Activated T-cell treated with anti-CD3 and anti-CD28 coated beads, Interleukin-2, amount 50 U/mL, for 48 hours (primary cell): ENCODE data around the gene DGLUCY.
A peak's percentile ranks its signal among the peaks of the same experiment; 100 is the strongest.
"Not testable (repeated sequence)": the region's sequence is repeated elsewhere in the genome, so short reads cannot be mapped to it uniquely, and the experiment has no call there.

ENCODE experiments used
- DNase-seq, 2 experiments: peaks; one replicate each; pipeline ENCODE4 v3.0.0-alpha.2; 2020

DGLUCY gene

GRCh38 chr14:91139776-91140175 lies 25.9 kb downstream of the DGLUCY start:
- DNase-seq = no peak

DNA sequence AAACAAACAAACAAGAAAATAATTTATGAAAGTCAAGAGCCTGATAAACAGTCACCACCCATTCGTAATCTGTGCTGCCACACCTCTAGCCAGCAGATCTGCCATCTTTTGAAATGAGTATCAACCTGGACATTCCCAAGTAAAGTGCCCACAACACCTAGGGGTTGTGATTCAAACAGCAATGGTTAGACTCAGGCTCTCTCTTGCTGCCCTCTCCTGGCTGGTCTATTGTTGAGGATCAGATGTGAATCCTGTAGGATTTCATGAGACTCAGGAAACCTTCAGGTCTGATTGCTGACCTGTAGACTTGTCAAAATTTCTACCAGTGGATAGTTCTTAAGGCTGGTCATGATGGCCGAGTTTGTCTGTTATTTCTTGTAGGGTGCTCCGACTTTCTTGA lies 26.8 kb downstream of the DGLUCY start:
- no peak for DNase-seq

GRCh38 chr14:91142214-91142668 lies 28.4 kb downstream of the DGLUCY start:
- DNase-seq = no peak

GRCh38 chr14:91143862-91144261 lies 30.0 kb downstream of the DGLUCY start:
- DNase-seq = no peak

- no peak for DNase-seq
Measured at GRCh38 chr14:91144425-91145145, 30.7 kb downstream of the DGLUCY start.

- no peak for DNase-seq
Measured at GRCh38 chr14:91145391-91146160, 31.7 kb downstream of the DGLUCY start.

DNA sequence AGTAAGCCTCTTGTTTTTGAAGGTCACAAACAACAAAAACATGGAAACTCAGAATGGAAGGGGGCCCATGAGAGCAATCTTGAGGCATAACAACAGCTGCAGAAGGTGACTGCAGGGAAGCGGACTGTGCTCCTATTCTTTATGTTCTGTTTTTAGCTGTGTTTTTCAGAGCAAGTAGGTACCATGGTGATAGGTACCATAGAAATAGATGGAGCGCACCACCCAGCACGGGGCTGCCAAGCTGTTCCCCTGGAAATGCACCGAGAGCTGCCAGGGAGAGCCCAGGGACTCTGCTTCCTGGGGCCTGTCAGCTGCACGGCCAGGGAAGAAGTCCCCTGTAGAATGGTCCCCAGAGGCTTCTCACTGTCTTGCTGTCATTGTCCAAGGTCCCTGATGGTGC lies 32.8 kb downstream of the DGLUCY start:
- DNase-seq = no peak

GRCh38 chr14:91149462-91149861 lies 35.6 kb downstream of the DGLUCY start:
- no peak for DNase-seq

DNA sequence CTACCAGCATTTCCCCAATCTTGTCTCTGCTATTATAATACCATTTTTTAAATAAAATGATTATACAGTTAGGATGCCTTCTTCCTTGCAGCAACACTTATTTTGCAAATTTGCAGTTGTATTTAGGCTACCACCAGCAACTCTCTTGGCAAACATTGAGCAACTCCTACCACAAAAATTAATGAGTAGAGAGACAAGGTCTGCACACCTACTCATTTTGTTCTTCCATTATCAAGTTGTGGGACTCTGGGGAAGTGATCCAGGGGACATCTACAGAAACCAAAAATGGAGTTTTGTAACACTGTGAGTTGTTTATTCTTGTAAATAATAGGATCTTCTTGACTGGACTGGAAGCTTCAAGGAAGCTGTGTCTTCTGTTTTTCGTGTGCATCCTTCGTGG lies 38.6 kb downstream of the DGLUCY start:
- DNase-seq = no peak

GRCh38 chr14:91153360-91153759 lies 39.5 kb downstream of the DGLUCY start:
- no peak for DNase-seq

- peak in 1 of 2 experiments; percentile 28 for DNase-seq
Measured at GRCh38 chr14:91154851-91155625, 41.2 kb downstream of the DGLUCY start.

- no peak for DNase-seq
Measured at GRCh38 chr14:91155626-91156089, 41.8 kb downstream of the DGLUCY start.

DNA sequence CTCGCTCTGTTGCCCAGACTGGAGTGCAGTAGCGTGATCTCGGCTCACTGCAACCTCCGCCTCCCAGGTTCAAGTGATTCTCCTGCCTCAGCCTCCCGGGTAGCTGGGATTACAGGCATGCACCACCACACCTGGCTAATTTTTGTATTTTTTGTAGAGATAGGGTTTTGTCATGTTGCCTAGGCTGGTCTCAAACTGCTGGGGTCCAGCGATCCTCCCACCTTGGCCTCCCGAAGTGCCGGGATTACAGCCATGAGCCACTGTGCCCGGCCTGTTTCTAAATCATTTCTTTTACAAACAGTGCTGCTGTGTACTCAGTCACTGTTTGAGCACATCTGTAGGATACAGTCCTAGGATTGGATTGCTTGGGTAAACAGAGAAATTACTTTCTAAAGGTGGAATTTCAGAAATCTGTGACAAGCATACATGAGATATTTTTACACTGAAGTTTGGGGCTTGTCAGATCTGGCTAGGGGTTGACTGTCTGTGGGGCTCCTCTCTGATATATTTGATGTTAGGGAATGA lies 42.3 kb downstream of the DGLUCY start:
- DNase-seq = not testable (repeated sequence)

DNA sequence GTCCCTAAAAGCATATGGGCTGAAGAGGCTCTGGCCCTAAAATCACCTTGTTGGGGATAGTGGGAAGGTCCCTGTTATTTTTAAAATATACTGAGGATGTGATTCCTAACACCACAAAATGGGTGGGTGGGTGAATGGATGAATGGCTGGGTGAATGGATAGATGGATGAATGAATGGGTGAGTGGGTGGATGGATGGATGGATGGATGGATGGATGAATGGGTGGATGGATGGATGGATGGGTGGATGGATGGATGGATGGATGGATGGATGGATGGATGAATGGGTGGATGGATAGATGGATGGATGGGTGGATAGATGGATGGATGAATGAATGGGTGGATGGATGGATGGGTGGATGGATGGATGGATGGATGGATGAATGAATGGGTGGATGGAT lies 43.0 kb downstream of the DGLUCY start:
- DNase-seq = not testable (repeated sequence)

DNA sequence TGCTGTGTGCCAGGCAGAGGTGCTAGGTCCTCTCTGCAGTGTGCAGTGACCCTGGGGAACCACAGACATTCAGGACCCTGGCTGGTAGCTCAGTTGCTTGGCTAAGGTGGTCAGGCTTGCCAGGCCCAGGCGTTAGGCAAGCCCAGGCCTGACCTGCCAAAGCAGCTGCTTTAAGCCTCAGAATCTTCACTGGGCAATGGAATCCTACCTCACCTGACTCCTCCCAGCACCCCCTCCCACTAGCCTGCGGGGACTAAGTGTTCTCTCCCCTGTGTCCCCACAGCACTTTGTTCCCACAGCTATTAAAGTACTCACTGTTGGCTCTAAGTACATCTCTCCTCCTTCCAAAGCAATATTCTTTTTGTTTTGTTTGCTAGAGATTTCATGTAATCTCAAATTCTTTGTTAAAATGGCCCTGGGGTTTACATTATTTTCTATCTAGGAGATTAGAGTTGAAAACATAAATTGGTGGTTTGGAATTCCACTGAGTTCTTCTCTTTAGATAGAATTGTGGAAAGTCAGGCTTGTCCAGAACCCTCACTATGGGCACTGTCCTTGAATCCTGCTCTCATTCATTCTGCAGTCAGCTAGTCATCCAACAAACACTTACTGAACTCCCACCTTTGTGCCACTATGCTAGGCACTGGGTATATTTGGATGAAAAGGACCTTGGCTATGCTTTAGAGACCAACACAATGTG lies 44.4 kb downstream of the DGLUCY start:
- no peak for DNase-seq

DNA sequence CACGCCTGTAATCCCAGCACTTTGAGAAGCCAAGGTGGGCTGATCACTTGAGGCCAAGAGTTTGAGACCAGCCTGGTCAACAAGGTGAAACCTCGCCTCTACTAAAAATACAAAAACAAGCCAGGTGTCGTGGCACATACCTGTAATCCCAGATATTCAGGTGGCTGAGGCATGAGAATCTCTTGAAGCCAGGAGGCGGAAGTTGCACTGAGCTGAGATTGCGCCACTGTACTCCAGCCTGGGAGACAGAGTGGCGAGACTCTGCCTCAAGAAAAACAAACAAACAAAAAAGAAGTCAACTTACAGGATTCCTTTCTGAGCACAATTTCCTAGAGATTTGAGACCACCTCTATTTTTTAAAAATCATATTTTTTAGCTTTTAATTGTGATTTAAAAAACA lies 45.3 kb downstream of the DGLUCY start:
- no peak for DNase-seq

DNA sequence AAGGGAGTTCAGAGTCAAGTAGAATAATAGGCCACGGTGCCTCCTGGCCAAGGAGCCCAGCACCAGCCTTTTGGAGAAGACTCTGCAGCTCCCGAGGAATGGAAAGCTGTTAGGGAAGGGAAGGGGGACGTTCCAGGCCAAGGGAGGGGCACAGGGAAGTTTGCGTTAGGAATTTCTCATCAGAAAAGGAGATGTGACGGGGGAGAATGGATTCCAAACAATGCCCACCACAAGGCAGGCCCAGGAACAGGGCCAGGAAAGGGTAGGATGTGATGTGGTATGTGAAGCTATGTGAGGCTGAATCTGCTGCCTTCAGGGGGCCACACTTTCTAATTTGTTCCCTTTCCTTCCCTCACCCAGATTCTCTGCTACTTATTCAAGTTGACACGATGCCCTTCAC lies 46.0 kb downstream of the DGLUCY start:
- DNase-seq = no peak

DNA sequence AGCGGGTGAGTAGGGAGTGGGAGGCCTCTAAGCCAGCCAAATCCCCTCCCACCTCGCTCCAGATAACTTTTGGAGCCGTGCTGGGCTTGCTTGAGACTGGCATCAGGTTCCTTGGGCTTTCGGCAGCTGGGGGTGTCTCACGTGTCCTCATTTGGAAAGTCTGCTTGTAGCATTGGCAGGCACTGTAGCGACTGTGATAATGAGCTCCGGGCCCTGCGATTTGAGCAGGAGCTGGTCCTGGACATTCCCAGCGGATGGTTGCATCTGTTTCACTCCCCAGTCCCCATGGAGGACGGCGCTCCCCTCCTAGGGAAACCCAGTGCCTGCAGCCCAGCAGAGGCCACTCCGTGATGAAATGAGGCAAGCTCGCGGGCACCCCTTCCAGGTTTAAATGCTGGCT lies 49.4 kb downstream of the DGLUCY start:
- no peak for DNase-seq

DNA sequence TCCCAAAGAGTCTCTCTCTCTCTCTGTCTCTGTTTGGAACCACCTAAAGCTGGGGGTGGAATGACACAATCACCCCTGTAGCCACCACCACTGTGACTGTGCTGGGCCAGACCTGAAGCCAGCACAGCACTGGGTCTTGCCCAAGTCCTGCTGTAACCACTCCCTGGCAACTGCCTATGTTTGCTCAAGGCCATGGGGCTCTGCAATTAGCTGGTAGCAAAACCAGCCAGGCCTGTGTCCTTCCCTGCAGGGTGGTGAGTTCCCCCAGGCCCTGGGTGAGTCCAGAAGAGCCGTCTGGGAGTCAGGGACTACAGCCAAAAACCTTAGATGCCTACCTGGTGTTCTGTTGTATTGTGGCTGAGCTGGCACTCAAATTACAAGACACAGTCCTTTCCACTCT lies 50.8 kb downstream of the DGLUCY start:
- DNase-seq = no peak

GRCh38 chr14:91167380-91167770 lies 53.5 kb downstream of the DGLUCY start:
- DNase-seq = no peak

DNA sequence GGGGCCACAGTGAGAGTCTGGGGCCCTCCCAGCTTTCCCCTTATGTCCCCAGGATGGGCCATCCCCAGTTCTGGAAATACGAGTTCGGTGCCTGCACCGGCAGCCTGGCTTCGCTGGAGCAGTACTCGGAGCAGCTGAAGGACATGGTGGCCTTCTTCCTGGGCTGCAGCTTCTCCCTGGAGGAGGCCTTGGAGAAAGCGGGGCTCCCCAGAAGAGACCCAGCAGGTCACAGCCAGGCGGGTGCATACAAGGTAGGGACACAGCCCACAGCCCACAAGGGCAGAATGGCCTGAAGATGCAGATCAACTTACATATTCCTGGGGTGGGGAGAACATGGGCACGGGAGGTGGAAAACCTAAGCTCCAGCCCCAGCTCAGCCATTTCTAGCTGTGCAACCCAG lies 56.1 kb downstream of the DGLUCY start:
- no peak for DNase-seq

DNA sequence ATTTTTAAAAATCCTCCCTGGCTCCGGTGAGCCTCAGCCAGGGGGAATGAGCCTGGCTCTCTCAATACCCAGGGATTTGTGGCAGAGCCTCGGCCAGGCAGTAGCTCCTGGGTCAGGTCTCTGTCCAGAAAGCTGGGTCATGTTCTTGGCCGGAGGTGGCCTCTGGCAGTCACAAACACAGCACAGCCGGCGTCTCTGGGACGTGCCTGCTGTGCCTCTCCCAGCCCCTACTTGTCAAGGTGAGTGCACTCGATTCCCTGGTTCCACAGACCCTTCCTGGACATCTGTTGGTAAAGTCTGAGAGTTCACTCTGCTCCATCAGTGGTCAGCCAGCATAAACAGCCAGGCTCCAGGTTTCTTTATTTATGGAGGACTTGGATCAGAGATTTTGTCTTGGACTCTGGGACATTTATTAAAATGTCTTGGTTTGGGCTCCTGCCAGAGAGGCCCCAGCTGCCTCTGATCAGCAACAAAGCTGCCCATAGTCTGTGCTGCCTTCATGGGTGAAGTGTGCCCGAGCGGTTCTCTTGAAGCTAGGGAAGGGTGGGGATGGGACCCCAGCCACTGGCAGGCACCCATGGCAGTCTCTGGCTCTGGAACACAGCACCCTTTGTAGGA lies 56.7 kb downstream of the DGLUCY start:
- DNase-seq = no peak
